Measurements from ENCODE around the gene CDH23.
A peak's percentile ranks its signal among the peaks of the same experiment; 100 is the strongest.

CDH23 gene

DNA sequence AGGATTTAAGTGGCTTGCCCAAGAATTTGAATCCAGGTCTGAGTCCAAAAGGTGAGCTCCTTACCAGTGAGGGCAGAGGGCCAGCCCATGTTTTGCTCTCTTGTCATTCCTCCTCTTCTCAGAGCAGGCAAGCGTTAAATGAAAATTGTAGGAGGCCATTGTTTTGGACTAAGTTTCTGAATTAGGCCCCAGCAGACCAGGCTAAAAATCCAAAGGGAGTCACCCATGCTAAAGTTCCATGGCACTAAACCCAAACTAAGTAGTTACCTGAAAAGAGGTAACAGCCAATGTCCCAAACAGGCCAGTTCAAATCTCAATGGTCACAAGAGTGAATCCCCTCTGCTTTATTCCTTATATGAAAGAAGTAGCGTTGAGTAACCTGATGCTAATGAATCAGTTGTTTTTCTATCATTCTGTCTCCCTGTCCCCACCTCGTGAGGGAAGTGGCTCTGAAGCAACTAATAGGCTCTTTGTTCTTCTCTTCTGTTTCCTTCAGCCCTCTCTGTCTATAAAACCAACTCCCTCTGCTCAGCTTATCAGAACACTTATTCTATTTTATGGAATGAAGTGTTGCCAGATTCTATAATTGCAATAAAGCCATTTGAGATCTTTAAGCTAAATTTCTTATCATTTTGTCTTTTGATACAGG lies 17.5 kb upstream of the CDH23 start:
- TF ChIP-seq CTCF (IDR thresholded peaks at IDR 0.05) = no peak
- Mint-ChIP-seq H3K36me3 (ENCODE audit: low read depth) (no peaks in the 10 kb centered on the region), H3K27me3 (ENCODE audit: low read depth, poor library complexity) (peaks cover 28% of the 10 kb centered on the region), H3K4me1 (peaks cover 6% of the 10 kb centered on the region), H3K9me3 (no peaks in the 10 kb centered on the region), H3K4me3 (no peak overlapping the region), H3K27ac (no peak overlapping the region)
- no peak for DNase-seq

DNA sequence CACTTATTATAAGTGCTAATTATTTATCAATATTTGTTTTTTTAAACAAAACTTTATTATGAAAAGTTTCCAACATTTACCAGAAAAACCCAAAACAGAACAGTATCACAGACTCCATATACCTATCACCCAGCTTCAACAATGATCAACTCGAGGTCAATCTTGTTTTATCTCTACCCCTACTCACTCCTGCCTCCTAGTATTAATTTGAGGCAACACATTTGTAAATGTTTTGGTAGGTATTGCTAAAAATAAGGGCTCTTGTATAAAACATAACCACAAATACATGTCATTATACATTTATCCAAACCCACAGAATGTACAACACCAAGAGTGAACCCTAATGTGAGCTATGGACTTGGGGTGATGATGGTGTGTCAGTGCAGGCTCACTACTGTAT lies 15.9 kb upstream of the CDH23 start:
- Mint-ChIP-seq H3K36me3 (ENCODE audit: low read depth) (no peaks in the 10 kb centered on the region), H3K27me3 (ENCODE audit: low read depth, poor library complexity) (peaks cover 16% of the 10 kb centered on the region), H3K9me3 (no peaks in the 10 kb centered on the region), H3K27ac (no peak overlapping the region), H3K4me1 (peaks cover 6% of the 10 kb centered on the region), H3K4me3 (no peak overlapping the region)
- no peak for DNase-seq
- TF ChIP-seq CTCF (IDR thresholded peaks at IDR 0.05) = no peak

DNA sequence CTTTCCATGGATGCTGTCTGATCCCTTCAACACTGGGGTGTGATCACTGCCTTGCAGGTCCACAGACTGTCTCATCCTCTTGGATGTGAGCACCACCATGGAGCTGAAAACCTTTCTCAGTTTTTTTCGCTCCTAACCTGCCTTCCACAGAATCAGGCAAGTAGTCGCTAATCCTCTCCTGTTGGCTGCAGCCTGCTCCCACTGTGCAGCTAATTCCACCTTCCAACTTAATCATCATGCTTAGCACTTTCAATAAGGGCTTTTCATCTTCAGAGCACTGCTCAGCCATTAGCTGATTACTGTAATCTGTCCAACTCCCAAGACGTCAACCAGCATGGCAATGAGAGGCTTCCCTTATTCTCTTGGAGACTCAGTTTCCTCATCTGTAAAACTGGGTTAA lies 15.1 kb upstream of the CDH23 start:
- peaks cover 22% of the 10 kb centered on the region for H3K27me3 Mint-ChIP-seq (ENCODE audit: low read depth, poor library complexity)
- no peaks in the 10 kb centered on the region for H3K9me3 Mint-ChIP-seq
- DNase-seq = no peak
- H3K4me1 Mint-ChIP-seq = peaks cover 6% of the 10 kb centered on the region
- TF ChIP-seq CTCF (IDR thresholded peaks at IDR 0.05) = no peak
- no peak overlapping the region for H3K4me3 Mint-ChIP-seq
- no peak overlapping the region for H3K27ac Mint-ChIP-seq
- no peaks in the 10 kb centered on the region for H3K36me3 Mint-ChIP-seq (ENCODE audit: low read depth)

- TF ChIP-seq CTCF (IDR thresholded peaks at IDR 0.05) = no peak
- Mint-ChIP-seq H3K9me3 (no peaks in the 10 kb centered on the region), H3K36me3 (ENCODE audit: low read depth) (no peaks in the 10 kb centered on the region), H3K27ac (no peak overlapping the region), H3K4me1 (peaks cover 6% of the 10 kb centered on the region), H3K27me3 (ENCODE audit: low read depth, poor library complexity) (peaks cover 26% of the 10 kb centered on the region), H3K4me3 (no peak overlapping the region)
- DNase-seq = no peak
Measured at GRCh38 chr10:71382028-71382427, 14.7 kb upstream of the CDH23 start.

- no peaks in the 10 kb centered on the region for H3K9me3 Mint-ChIP-seq
- peaks cover 29% of the 10 kb centered on the region for H3K27me3 Mint-ChIP-seq (ENCODE audit: low read depth, poor library complexity)
- H3K27ac Mint-ChIP-seq = no peak overlapping the region
- DNase-seq = no peak
- TF ChIP-seq CTCF (IDR thresholded peaks at IDR 0.05) = no peak
- H3K4me1 Mint-ChIP-seq = peaks cover under 1% of the 10 kb centered on the region
- H3K36me3 Mint-ChIP-seq (ENCODE audit: low read depth) = no peaks in the 10 kb centered on the region
- H3K4me3 Mint-ChIP-seq = no peak overlapping the region
Measured at GRCh38 chr10:71382757-71383156, 14.0 kb upstream of the CDH23 start.

- H3K9me3 Mint-ChIP-seq = no peaks in the 10 kb centered on the region
- peaks cover 38% of the 10 kb centered on the region for H3K27me3 Mint-ChIP-seq (ENCODE audit: low read depth, poor library complexity)
- H3K4me3 Mint-ChIP-seq = no peak overlapping the region
- no peak overlapping the region for H3K27ac Mint-ChIP-seq
- TF ChIP-seq CTCF (IDR thresholded peaks at IDR 0.05) = peak; percentile 90
- DNase-seq = peak; percentile 93
- H3K4me1 Mint-ChIP-seq = no peaks in the 10 kb centered on the region
- H3K36me3 Mint-ChIP-seq (ENCODE audit: low read depth) = no peaks in the 10 kb centered on the region
Measured at GRCh38 chr10:71383972-71384687, 12.6 kb upstream of the CDH23 start.
